IMR-90 (cell line): ENCODE results near the gene TUBA3D.
"Not testable (repeated sequence)": the region's sequence is repeated elsewhere in the genome, so short reads cannot be mapped to it uniquely, and the experiment has no call there.

Source experiments
- BHLHE40 ChIP-seq: fragments of 150-350 bp; IDR thresholded peaks from 2 replicates; pipeline ENCODE4 v1.6.1; 2016; ENCODE audit warnings: mild to moderate bottlenecking, low read depth, low read length
- CEBPB ChIP-seq: IDR thresholded peaks from 2 replicates; pipeline ENCODE4 v1.6.1; 2012; ENCODE audit warnings: low read depth, low read length, improper control_type of control experiment
- CHD1 ChIP-seq: IDR thresholded peaks from 2 replicates; pipeline ENCODE4 v1.6.1; 2012; ENCODE audit warnings: low read depth, low read length, improper control_type of control experiment
- CTCF ChIP-seq: conservative IDR thresholded peaks from 2 replicates; pipeline ENCODE4 v1.5.1; 2012; ENCODE audit warnings: mild to moderate bottlenecking, low read depth, low read length, improper control_type of control experiment
- FOS ChIP-seq: fragments of 150-350 bp; IDR thresholded peaks from 2 replicates; pipeline ENCODE4 v1.6.1; 2016; ENCODE audit warnings: low read depth, low read length
- MAFK ChIP-seq: IDR thresholded peaks from 2 replicates; pipeline ENCODE4 v1.6.1; 2012; ENCODE audit warnings: low read depth, low read length, improper control_type of control experiment
- MAZ ChIP-seq: IDR thresholded peaks from 2 replicates; pipeline ENCODE4 v1.6.1; 2012; ENCODE audit warnings: low read depth, mild to moderate bottlenecking, low read length, improper control_type of control experiment, moderate library complexity, borderline replicate concordance
- NFE2L2 ChIP-seq: fragments of 150-350 bp; IDR thresholded peaks from 2 replicates; pipeline ENCODE4 v1.6.1; 2016; ENCODE audit warnings: low read depth, mild to moderate bottlenecking, low read length
- POLR2A ChIP-seq: IDR thresholded peaks from 2 replicates; pipeline ENCODE4 v1.6.1; 2012; ENCODE audit warnings: mild to moderate bottlenecking, low read depth, low read length
- RAD21 ChIP-seq: IDR thresholded peaks from 2 replicates; pipeline ENCODE4 v1.6.1; 2012; ENCODE audit warnings: low read length, improper control_type of control experiment
- RCOR1 ChIP-seq: IDR thresholded peaks from 2 replicates; pipeline ENCODE4 v1.6.1; 2012; ENCODE audit warnings: mild to moderate bottlenecking, low read length, improper control_type of control experiment; ENCODE audit not compliant: insufficient replicate concordance
- RFX5 ChIP-seq: IDR thresholded peaks from 2 replicates; pipeline ENCODE4 v1.8.0; 2012; ENCODE audit warnings: low read depth, mild to moderate bottlenecking, low read length, moderate library complexity
- SMC3 ChIP-seq: fragments of 150-350 bp; IDR thresholded peaks from 2 replicates; pipeline ENCODE4 v1.6.1; 2016; ENCODE audit warnings: low read depth, mild to moderate bottlenecking, antibody characterized with exemption, low read length, moderate library complexity
- USF2 ChIP-seq: fragments of 150-350 bp; IDR thresholded peaks from 2 replicates; pipeline ENCODE4 v1.6.1; 2017; ENCODE audit warnings: mild to moderate bottlenecking, antibody characterized with exemption, low read length, low read depth

DNA sequence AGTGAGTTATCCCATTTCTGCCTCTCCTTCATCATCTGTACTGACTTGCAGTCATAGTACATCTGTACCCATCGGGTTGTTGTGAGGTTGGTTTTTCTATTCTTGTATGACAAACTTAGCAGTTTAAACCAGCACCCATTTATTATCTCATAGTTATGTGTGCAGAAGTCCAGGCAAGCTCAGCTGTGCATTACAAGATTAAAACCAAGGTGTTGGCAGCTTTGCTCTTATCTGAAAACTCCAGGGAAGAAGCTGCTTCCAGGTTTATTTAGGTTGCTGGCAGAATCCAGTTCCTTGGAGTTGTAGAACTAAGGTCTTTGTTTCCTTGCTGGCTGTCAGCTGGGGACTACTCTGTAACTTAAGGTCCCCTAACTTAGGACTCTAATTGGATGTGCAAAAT is 19.6 kb downstream of the TUBA3D start:
- TF ChIP-seq CTCF, CEBPB, POLR2A, RCOR1, NFE2L2, RFX5, USF2, BHLHE40, FOS, MAZ, SMC3, CHD1, MAFK, RAD21: not testable (repeated sequence)
